Activated CD4-positive, alpha-beta T cell treated with anti-CD3 and anti-CD28 coated beads, Interleukin-10, Interleukin-2, amounts not matched to agents 100 ng/mL and 50 ng/mL, durations not matched to agents 16 hours and 8 hours (primary cell): ENCODE measurements around the gene TLK1.

Experiments used
- DNase-seq: peaks from one replicate; pipeline ENCODE4 v3.0.0-alpha.2; 2020

TLK1 gene

DNA sequence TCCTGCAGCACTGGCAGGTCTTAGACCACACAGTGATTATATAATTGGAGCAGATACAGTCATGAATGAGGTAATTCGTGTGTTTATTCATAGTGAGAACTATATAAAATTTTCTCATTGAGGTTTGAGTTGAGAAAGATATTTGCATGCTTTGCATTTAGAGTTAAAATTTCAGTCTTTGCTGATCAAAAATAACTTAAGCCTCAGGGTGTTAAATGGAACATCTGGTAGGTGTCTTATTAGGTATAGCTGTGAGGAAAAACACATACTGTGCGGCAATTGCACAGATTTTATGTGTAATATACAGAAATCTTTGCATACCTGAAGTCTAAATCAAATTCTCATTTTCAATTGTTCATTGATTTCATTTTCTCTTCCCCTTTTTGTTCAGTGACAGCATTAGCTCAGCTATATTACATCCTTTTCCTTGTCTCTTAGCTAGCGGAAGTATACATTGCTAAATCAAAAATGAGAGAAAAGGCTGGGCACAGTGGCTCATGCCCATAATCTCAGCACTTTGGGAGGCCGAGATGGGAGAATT, 210.4 kb downstream of the TLK1 start:
- no peak for DNase-seq

DNA sequence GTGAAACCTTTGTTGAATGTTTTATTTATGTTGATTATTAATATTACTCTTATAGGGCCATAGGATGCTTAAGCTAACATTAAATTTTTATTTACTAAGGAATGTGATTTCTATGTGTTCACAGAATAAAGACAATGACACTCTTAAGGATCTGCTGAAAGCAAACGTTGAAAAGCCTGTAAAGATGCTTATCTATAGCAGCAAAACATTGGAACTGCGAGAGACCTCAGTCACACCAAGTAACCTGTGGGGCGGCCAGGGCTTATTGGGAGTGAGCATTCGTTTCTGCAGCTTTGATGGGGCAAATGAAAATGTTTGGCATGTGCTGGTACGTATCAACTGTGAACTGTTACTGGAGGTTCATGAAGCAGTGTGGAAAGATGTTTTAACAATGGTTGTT, 211.3 kb downstream of the TLK1 start:
- DNase-seq = no peak

DNA sequence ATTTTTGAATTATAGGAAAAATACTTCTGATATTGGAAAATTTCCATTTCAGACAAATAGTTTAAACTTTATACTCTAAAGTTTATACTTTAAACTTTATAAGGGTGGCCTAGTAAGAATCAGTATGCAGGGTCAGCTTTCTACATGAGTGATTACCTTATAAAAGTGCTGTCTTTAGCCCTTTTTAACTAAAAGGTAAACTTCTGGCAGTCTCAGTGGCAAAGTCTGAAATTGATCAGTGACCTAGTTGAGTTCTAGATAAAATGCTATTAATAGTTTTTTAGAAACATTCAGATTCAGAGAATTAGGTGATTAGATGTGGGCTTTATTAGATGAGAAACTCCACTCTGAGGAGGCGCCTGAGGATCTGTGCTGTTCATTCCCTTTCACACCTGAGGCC, 216.1 kb downstream of the TLK1 start:
- DNase-seq = no peak

DNA sequence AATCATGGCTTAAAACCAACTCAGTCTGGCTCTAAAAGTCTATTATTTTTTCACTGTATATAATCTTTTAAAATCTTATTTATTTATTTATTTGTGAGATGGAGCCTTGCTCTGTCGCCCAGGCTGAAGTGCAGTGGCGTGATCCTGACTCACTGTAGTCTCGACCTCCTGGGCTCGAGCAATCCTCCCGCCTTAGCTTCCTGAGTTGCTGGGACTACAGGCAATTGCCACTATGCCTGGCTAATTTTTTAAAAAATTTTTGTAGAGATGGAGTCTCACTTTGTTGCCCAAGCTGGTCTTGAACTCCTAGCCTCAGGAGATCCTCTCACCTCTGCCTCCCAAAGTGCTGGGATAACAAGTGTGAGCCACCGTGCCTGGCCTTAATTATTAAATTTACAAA, 217.1 kb downstream of the TLK1 start:
- no peak for DNase-seq

DNA sequence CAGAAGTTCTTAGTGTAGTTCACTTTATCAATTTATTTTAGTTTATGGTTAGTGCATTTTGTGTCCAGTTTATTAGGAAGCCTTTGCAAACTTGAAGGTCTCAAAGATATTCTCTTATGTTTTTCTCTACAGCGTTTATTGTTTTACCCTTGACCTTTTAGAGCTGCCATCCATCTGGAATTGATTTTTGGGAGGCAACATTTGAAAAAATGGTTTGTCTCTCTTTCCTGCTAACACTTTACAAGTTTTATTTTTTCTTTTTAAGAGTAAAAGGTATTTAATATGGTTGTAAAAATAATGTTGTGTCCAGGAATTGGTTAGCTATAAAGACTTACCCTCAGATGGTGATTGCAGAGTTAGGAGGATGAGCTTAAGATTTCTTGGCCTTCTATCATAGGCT, 217.7 kb downstream of the TLK1 start:
- DNase-seq = no peak

DNA sequence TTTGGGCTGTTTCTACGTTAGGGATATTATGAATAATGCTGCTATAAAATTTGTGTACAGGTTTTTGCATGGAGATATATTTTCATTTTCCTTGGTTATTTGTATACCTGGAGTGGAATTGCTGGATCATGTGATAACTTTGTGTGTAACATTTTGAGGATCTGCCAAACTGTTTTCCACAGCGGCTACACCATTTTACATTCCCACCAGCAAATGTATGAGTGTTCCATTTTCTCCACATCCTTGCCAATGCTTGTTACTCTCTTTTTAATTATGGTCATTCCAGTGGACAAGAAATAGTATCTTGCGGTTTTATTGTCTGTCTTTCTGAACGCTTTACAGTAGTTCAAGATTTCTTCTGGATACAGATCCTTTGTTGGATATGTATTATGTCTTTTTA, 218.1 kb downstream of the TLK1 start:
- no peak for DNase-seq
